MCF 10A (cell line): ENCODE measurements around the gene ATP5PF. TPM values are rescaled to one million over a fixed set of nuclear protein-coding genes. Genes with fewer than 3 reads are reported as not detected.
"Not testable (repeated sequence)": the region's sequence is repeated elsewhere in the genome, so short reads cannot be mapped to it uniquely, and the experiment has no call there.

Experiments used
- BruUV-seq: library from RNA; stranded (reverse); fragments of 400-500 nt; replicated peaks from 2 replicates; lab custom pipeline; 2021; lab: Mats Ljungman, UMichigan
- CTCF ChIA-PET: fragments of 300-600 bp; sonication (Branson Sonifier 250); formaldehyde crosslinking; extraction: SDS; loops from one replicate; lab custom pipeline; 2021; ENCODE audit warnings: antibody characterized with exemption, inconsistent platforms; lab: Yijun Ruan, JAX
- POLR2A ChIA-PET: fragments of 300-600, 350-650 bp; sonication (Branson Sonifier 250); formaldehyde crosslinking; extraction: SDS; loops from one replicate; lab custom pipeline; 2020; ENCODE audit warnings: antibody characterized with exemption, inconsistent platforms; lab: Yijun Ruan, JAX
- DNase-seq: peaks from one replicate; pipeline ENCODE4 v3.0.0-alpha.2; 2018; ENCODE audit not compliant: unreplicated experiment
- H3K27ac Mint-ChIP-seq: one replicate; pipeline ENCODE4 v1.8.0; 2022; ENCODE audit warnings: mild to moderate bottlenecking, low read depth, mixed read lengths; ENCODE audit not compliant: unreplicated experiment
- H3K27me3 Mint-ChIP-seq: one replicate; pipeline ENCODE4 v1.8.0; 2022; ENCODE audit warnings: mixed read lengths; ENCODE audit not compliant: insufficient read depth, unreplicated experiment
- H3K36me3 Mint-ChIP-seq: one replicate; pipeline ENCODE4 v1.8.0; 2022; ENCODE audit warnings: mild to moderate bottlenecking, moderate library complexity, mixed read lengths; ENCODE audit not compliant: insufficient read depth, unreplicated experiment
- H3K4me1 Mint-ChIP-seq: one replicate; pipeline ENCODE4 v1.8.0; 2022; ENCODE audit warnings: mixed read lengths; ENCODE audit not compliant: insufficient read depth, unreplicated experiment
- H3K4me3 Mint-ChIP-seq: one replicate; pipeline ENCODE4 v1.8.0; 2022; ENCODE audit warnings: mild to moderate bottlenecking, moderate library complexity, mixed read lengths; ENCODE audit not compliant: unreplicated experiment
- H3K9me3 Mint-ChIP-seq: one replicate; pipeline ENCODE4 v1.8.0; 2022; ENCODE audit warnings: mixed read lengths; ENCODE audit not compliant: unreplicated experiment
- CTCF ChIP-seq: fragments of 200-600 bp; IDR thresholded peaks from one replicate; pipeline ENCODE4 v1.8.0; 2022; ENCODE audit warnings: antibody characterized with exemption, mild to moderate bottlenecking; ENCODE audit not compliant: unreplicated experiment
- intact Hi-C: fragments of 100-400 bp; cut with micrococcal nuclease; formaldehyde crosslinking; loops from 2 replicates; pipeline ENCODE4 v1.14.1; 2022
- total RNA-seq: library from RNA; stranded (reverse); gene quantifications from 2 replicates; pipeline ENCODE4 v1.2.3, GENCODE V29; 2022

Gene ATP5PF
- total RNA-seq, 1 experiment from 2014 or later: 143 TPM

GRCh38 chr21:25700741-25701140 is 34.0 kb downstream of the ATP5PF start:
- H3K4me3 Mint-ChIP-seq: no peak overlapping the region
- no peak overlapping the region for H3K27ac Mint-ChIP-seq
- H3K27me3 Mint-ChIP-seq: no peaks in the 10 kb centered on the region
- no peak for TF ChIP-seq CTCF
- H3K4me1 Mint-ChIP-seq: no peaks in the 10 kb centered on the region
- no peak for DNase-seq
- no peaks in the 10 kb centered on the region for H3K36me3 Mint-ChIP-seq
- no TSS peak for BruUV-seq
- ChIA-PET CTCF (interaction anchor here (1.2 to 1.6 kb wide), 2 partner anchors 11 to 92 kb away, joined by 5 to 9 read pairs; no protein-coding TSS in a partner anchor), POLR2A (interaction anchor here (1.2 kb wide), 1 partner anchor 94 kb away, joined by 3 read pairs; no protein-coding TSS in a partner anchor)
- H3K9me3 Mint-ChIP-seq: no peaks in the 10 kb centered on the region
- intact Hi-C loops: no loop called here

GRCh38 chr21:25695461-25695860 is 39.2 kb downstream of the ATP5PF start:
- CTCF ChIA-PET: interaction anchor here (0.6 kb wide), 1 partner anchor 804 kb away, joined by 3 read pairs; no protein-coding TSS in a partner anchor
- H3K4me3 Mint-ChIP-seq, H3K36me3 Mint-ChIP-seq, H3K9me3 Mint-ChIP-seq, DNase-seq, intact Hi-C loops, H3K27me3 Mint-ChIP-seq, H3K27ac Mint-ChIP-seq, H3K4me1 Mint-ChIP-seq, BruUV-seq, POLR2A ChIA-PET: not testable (repeated sequence)

GRCh38 chr21:25691976-25692375 is 42.7 kb downstream of the ATP5PF start:
- BruUV-seq: no TSS peak
- no peak for DNase-seq
- H3K4me3 Mint-ChIP-seq: no peak overlapping the region
- intact Hi-C loops: no loop called here
- no peak overlapping the region for H3K27ac Mint-ChIP-seq
- no peak for TF ChIP-seq CTCF
- no peaks in the 10 kb centered on the region for H3K4me1 Mint-ChIP-seq
- ChIA-PET POLR2A (interaction anchor here (1.2 kb wide), 1 partner anchor 8 kb away, joined by 3 read pairs; no protein-coding TSS in a partner anchor), CTCF (interaction anchor here (0.6 to 3.4 kb wide), 2 partner anchors 84 to 372 kb away, joined by 4 to 11 read pairs; no protein-coding TSS in a partner anchor)
- H3K27me3 Mint-ChIP-seq: no peaks in the 10 kb centered on the region
- H3K36me3 Mint-ChIP-seq: no peaks in the 10 kb centered on the region
- no peaks in the 10 kb centered on the region for H3K9me3 Mint-ChIP-seq

GRCh38 chr21:25689226-25689625 is 45.5 kb downstream of the ATP5PF start:
- no peak for TF ChIP-seq CTCF
- Mint-ChIP-seq H3K9me3 (no peaks in the 10 kb centered on the region), H3K4me3 (no peak overlapping the region), H3K27me3 (no peaks in the 10 kb centered on the region), H3K27ac (no peak overlapping the region), H3K36me3 (no peaks in the 10 kb centered on the region), H3K4me1 (no peaks in the 10 kb centered on the region)
- no TSS peak for BruUV-seq
- ChIA-PET POLR2A (no interaction called here), CTCF (interaction anchor here (3.4 kb wide), 1 partner anchor 81 kb away, joined by 11 read pairs; no protein-coding TSS in a partner anchor)
- intact Hi-C loops: no loop called here
- DNase-seq: no peak
